Caco-2 (cell line): ENCODE results near the gene CASZ1. TPM values are rescaled to one million over a fixed set of nuclear protein-coding genes. Genes with fewer than 3 reads are reported as not detected.

ENCODE experiments used
- BruUV-seq: library from RNA; stranded (reverse); fragments of 400-500 nt; replicated peaks from 2 replicates; lab custom pipeline; 2021; lab: Mats Ljungman, UMichigan
- CTCF ChIA-PET: fragments of 300-600 bp; sonication (Branson Sonifier 250); formaldehyde crosslinking; loops from one replicate; lab custom pipeline; 2022; ENCODE audit warnings: antibody characterized with exemption; lab: Charles Lee
- POLR2A ChIA-PET: fragments of 300-600 bp; sonication (Branson Sonifier 250); formaldehyde crosslinking; loops from one replicate; lab custom pipeline; 2022; ENCODE audit warnings: antibody characterized with exemption; lab: Charles Lee
- DNase-seq, 2 experiments: peaks; one replicate each; pipeline versions ENCODE4 v3.0.0 to v3.0.0-alpha.2; 2020 to 2022
- H3K27me3 ChIP-seq: replicated peaks from 2 replicates; pipeline ENCODE4 v1.6.0; 2011; ENCODE audit warnings: low read length; ENCODE audit not compliant: control insufficient read depth, insufficient read depth
- H3K36me3 ChIP-seq: 2 replicates; pipeline ENCODE4 v1.5.1; 2011; ENCODE audit warnings: low read length; ENCODE audit not compliant: control insufficient read depth, insufficient read depth
- H3K4me1 ChIP-seq: fragments of 250-450 bp; sonication (Bioruptor Pico); 2 replicates; pipeline ENCODE4 v1.5.1; 2020; ENCODE audit warnings: mild to moderate bottlenecking
- H3K4me3 ChIP-seq: 2 replicates; pipeline ENCODE4 v1.5.1; 2011; ENCODE audit warnings: low read depth, mild to moderate bottlenecking, control low read depth, low read length
- H3K9me3 ChIP-seq: fragments of 250-450 bp; sonication (Bioruptor Pico); 2 replicates; pipeline ENCODE4 v1.5.1; 2020; ENCODE audit warnings: mild to moderate bottlenecking, moderate library complexity
- H3K27ac Mint-ChIP-seq: one replicate; pipeline ENCODE4 v1.8.0; 2022; ENCODE audit warnings: mixed read lengths; ENCODE audit not compliant: unreplicated experiment
- H3K27me3 Mint-ChIP-seq: one replicate; pipeline ENCODE4 v1.8.0; 2022; ENCODE audit warnings: mixed read lengths; ENCODE audit not compliant: insufficient read depth, unreplicated experiment
- H3K36me3 Mint-ChIP-seq: one replicate; pipeline ENCODE4 v1.8.0; 2022; ENCODE audit warnings: mild to moderate bottlenecking, mixed read lengths; ENCODE audit not compliant: insufficient read depth, unreplicated experiment
- H3K4me1 Mint-ChIP-seq: one replicate; pipeline ENCODE4 v1.8.0; 2022; ENCODE audit warnings: low read depth, mixed read lengths; ENCODE audit not compliant: unreplicated experiment
- H3K4me3 Mint-ChIP-seq: one replicate; pipeline ENCODE4 v1.8.0; 2022; ENCODE audit warnings: mild to moderate bottlenecking, moderate library complexity, mixed read lengths; ENCODE audit not compliant: unreplicated experiment
- H3K9me3 Mint-ChIP-seq: one replicate; pipeline ENCODE4 v1.8.0; 2022; ENCODE audit warnings: mixed read lengths; ENCODE audit not compliant: unreplicated experiment
- CTCF ChIP-seq, 2 experiments: fragments of 200-600 bp in 1 of 2; IDR thresholded peaks; 1 replicate in 1 of 2; 2 replicates in 1 of 2; pipeline versions ENCODE4 v1.5.1 to v1.8.0; 2011 to 2022; ENCODE audit warnings: antibody characterized with exemption in 1 of 2, control low read depth in 1 of 2, inconsistent platforms in 1 of 2, low read depth in 1 of 2, low read length in 1 of 2, mild to moderate bottlenecking in 1 of 2, moderate library complexity in 1 of 2; ENCODE audit not compliant: insufficient read depth in 1 of 2, severe bottlenecking in 1 of 2, unreplicated experiment in 1 of 2
- intact Hi-C: fragments of 100-400 bp; cut with micrococcal nuclease; formaldehyde crosslinking; loops from one replicate; pipeline ENCODE4 v1.10.0; 2022; ENCODE audit not compliant: unreplicated experiment
- total RNA-seq: library from RNA; stranded (reverse); gene quantifications from 2 replicates; pipeline ENCODE4 v1.2.3, GENCODE V29; 2022

CASZ1 gene
- total RNA-seq, 1 experiment from 2014 or later = 10.9 TPM

- DNase-seq = no peak
- Mint-ChIP-seq H3K4me1 (no peaks in the 10 kb centered on the region), H3K9me3 (no peaks in the 10 kb centered on the region), H3K36me3 (no peaks in the 10 kb centered on the region), H3K27me3 (no peaks in the 10 kb centered on the region), H3K27ac (no peak overlapping the region), H3K4me3 (no peak overlapping the region)
- ChIA-PET CTCF (no interaction called here), POLR2A (no interaction called here)
- intact Hi-C loops = no loop called here
- Histone ChIP-seq H3K27me3 (no peaks in the 10 kb centered on the region), H3K36me3 (no peaks in the 10 kb centered on the region), H3K9me3 (no peaks in the 10 kb centered on the region), H3K4me1 (peaks cover 8% of the 10 kb centered on the region), H3K4me3 (no peak overlapping the region)
- no peak for TF ChIP-seq CTCF (IDR thresholded peaks at IDR 0.05; ENCODE audit: insufficient read depth in 1 of 2, low read depth in 1 of 2, low read length in 1 of 2, severe bottlenecking in 1 of 2, unreplicated experiment in 1 of 2)
- no TSS peak for BruUV-seq
Observed at GRCh38 chr1:10727751-10728232, 68.7 kb downstream of the CASZ1 start.

GRCh38 chr1:10726355-10726754, 70.1 kb downstream of the CASZ1 start:
- no TSS peak for BruUV-seq
- H3K4me3 ChIP-seq = no peak overlapping the region
- no peaks in the 10 kb centered on the region for H3K27me3 ChIP-seq
- no peak for DNase-seq
- no peaks in the 10 kb centered on the region for H3K9me3 ChIP-seq
- Mint-ChIP-seq H3K4me3 (no peak overlapping the region), H3K27me3 (no peaks in the 10 kb centered on the region), H3K27ac (no peak overlapping the region), H3K9me3 (no peaks in the 10 kb centered on the region), H3K4me1 (no peaks in the 10 kb centered on the region), H3K36me3 (no peaks in the 10 kb centered on the region)
- H3K4me1 ChIP-seq = peaks cover 5% of the 10 kb centered on the region
- no peaks in the 10 kb centered on the region for H3K36me3 ChIP-seq
- CTCF ChIA-PET = no interaction called here
- no peak for TF ChIP-seq CTCF (IDR thresholded peaks at IDR 0.05; ENCODE audit: insufficient read depth in 1 of 2, low read depth in 1 of 2, low read length in 1 of 2, severe bottlenecking in 1 of 2, unreplicated experiment in 1 of 2)
- intact Hi-C loops = no loop called here
- POLR2A ChIA-PET = no interaction called here

- H3K36me3 ChIP-seq = no peaks in the 10 kb centered on the region
- H3K4me3 ChIP-seq = no peak overlapping the region
- Mint-ChIP-seq H3K4me1 (no peaks in the 10 kb centered on the region), H3K36me3 (no peaks in the 10 kb centered on the region), H3K4me3 (no peak overlapping the region), H3K27ac (no peak overlapping the region), H3K27me3 (no peaks in the 10 kb centered on the region), H3K9me3 (no peaks in the 10 kb centered on the region)
- ChIA-PET POLR2A (no interaction called here), CTCF (no interaction called here)
- no peaks in the 10 kb centered on the region for H3K4me1 ChIP-seq
- H3K27me3 ChIP-seq = no peaks in the 10 kb centered on the region
- intact Hi-C loops = no loop called here
- no peak for DNase-seq
- H3K9me3 ChIP-seq = no peaks in the 10 kb centered on the region
- no peak for TF ChIP-seq CTCF (IDR thresholded peaks at IDR 0.05; ENCODE audit: insufficient read depth in 1 of 2, low read depth in 1 of 2, low read length in 1 of 2, severe bottlenecking in 1 of 2, unreplicated experiment in 1 of 2)
- BruUV-seq = no TSS peak
Observed at GRCh38 chr1:10724948-10725847, 71.2 kb downstream of the CASZ1 start.
